Gastrocnemius medialis (tissue), 4 donors: ENCODE measurements around the gene MKLN1.

Source experiments
- POLR2A ChIP-seq, 2 donors: fragments of 450-650 bp; IDR thresholded peaks; one replicate each; pipeline ENCODE4 v1.6.1; 2017; ENCODE audit warnings: antibody characterized with exemption in 2 of 2, mild to moderate bottlenecking in 2 of 2, moderate library complexity in 2 of 2
- TF ChIP-seq, protein P1 (sequence below), 5 experiments: fragments of 450-650 bp in 3 of 5; fragments of 200-600 bp in 2 of 5; sonication (generic) in 2 of 5; IDR thresholded peaks in 4 of 5; conservative IDR thresholded peaks in 1 of 5; 1 replicate in 4 of 5; 2 replicates in 1 of 5; pipeline ENCODE4 v1.5.1; 2016 to 2019; ENCODE audit warnings: antibody characterized with exemption in 5 of 5, mild to moderate bottlenecking in 3 of 5, moderate library complexity in 3 of 5

DNA sequence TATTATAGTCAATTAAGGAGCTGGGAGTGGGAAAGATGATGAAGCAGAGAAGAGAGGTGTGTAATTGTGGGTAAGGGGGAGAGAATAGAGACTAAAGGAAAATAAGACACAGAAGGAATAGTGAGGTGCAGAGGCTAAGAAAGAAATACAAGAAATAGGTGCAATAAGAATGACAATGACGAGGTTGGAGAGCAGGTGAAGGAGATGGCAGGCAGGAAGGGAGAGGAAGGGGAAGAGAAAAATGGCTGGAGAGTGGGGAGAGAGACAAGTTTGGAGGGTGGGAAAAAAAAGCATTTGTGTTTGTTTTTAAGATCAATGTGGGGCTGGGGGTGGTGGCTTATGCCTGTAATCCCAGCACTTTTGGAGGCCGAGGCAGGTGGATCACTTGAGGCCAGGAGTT, 27.6 kb upstream of the MKLN1 start:
- TF ChIP-seq, protein P1, sequence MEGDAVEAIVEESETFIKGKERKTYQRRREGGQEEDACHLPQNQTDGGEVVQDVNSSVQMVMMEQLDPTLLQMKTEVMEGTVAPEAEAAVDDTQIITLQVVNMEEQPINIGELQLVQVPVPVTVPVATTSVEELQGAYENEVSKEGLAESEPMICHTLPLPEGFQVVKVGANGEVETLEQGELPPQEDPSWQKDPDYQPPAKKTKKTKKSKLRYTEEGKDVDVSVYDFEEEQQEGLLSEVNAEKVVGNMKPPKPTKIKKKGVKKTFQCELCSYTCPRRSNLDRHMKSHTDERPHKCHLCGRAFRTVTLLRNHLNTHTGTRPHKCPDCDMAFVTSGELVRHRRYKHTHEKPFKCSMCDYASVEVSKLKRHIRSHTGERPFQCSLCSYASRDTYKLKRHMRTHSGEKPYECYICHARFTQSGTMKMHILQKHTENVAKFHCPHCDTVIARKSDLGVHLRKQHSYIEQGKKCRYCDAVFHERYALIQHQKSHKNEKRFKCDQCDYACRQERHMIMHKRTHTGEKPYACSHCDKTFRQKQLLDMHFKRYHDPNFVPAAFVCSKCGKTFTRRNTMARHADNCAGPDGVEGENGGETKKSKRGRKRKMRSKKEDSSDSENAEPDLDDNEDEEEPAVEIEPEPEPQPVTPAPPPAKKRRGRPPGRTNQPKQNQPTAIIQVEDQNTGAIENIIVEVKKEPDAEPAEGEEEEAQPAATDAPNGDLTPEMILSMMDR (IDR thresholded peaks at IDR 0.05 in 4 of 5, conservative IDR thresholded peaks at IDR 0.05 in 1 of 5) = no peak
- no peak for TF ChIP-seq POLR2A (IDR thresholded peaks at IDR 0.05)
